GM21717 (cell line): Measurements from ENCODE around the gene NPAS3.

Experiments used
- ATAC-seq: cut with Tn5 transposase; IDR thresholded peaks from one replicate; pipeline ENCODE4 v1.9.1; 2021; ENCODE audit warnings: mild to moderate bottlenecking, moderate library complexity; ENCODE audit not compliant: unreplicated experiment

NPAS3 gene

DNA sequence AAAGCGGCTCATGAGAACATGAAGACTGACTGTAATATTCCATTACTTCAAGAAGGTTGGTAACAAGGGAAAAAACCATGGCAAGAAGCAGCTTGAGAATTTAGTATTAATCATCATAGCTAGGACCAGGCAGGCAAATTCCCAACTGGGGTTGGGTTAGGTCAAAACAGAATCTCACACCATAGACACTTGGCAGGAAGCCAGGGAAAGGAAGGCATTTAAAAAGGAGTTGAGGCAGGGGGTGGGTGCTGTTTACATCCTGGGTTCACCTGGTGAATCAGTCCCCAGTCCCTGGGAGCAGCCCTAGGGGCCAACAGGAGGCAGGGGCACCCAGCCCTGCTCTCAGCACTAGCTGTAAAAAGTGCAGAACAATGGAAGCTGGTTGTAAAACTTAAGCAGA is 903.6 kb downstream of the NPAS3 start:
- ATAC-seq = no peak

DNA sequence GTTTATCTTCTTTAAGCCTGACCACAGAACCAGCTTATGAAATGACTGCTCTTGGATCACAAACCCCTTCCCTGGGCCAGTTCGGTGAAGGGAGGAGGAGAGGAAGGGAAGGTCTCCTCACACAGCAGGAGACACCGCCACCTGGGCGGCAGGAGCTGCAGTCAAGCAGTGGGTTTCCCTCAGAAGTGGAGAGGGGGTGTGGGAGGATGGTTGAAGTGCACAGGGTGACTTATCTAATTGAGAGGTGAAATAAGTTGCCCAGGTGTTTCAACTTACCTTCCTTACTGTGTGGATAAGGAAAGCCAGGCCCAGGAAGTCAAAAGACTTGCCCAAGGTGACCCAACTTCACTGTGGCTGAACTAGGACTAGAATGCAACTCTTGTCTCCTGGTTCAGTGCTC is 905.4 kb downstream of the NPAS3 start:
- no peak for ATAC-seq

DNA sequence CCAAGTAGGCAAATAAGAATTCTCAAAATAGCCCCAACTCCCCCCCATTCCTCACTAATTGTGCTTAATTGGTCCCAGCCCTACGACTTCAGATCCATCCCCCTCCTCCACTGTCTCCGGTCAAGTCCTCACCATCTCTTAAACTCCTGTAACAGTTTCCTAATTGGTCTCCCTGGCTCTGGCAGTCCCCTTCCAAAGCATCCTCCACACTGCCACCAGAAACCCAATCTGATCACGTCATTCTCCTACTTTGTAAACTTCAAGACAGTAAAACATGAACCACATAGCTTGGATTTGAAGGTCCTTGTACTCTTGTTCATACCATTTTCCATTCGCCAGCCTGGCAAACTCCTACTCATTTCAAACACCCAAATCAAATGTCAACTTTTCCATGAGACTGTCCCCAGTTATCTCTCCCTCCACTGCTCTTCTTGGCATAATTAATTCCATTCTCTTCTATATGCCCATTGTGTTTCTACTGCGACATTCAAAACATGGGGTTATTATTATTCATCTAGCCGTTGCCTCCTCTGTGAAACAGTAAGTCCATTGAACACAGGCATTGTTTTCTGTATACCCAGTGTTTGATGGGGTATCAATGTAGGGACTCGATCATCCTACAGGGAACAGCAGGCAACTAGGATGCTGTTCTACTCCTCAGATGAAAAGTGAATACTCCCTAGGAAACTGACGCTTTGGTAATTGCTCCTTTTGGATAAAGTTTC is 907.6 kb downstream of the NPAS3 start:
- ATAC-seq = no peak

DNA sequence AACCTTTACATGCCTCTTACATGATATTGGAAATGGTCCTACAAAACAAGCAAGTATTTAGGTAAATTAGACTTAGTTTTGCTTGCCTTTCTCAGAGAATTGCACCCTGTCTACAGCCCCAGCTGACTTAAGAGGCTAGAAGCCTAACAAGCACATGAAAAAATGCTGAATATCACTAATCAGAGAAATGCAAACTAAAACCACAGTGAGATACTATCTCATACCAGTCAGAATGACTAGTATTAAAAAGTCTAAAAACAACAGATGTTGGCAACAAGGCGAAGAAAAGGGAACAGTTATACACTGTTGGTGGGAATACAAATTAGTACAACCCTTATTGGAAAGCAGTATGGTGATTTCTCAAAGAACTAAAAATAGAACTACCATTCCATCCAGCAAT is 908.4 kb downstream of the NPAS3 start:
- ATAC-seq = no peak

DNA sequence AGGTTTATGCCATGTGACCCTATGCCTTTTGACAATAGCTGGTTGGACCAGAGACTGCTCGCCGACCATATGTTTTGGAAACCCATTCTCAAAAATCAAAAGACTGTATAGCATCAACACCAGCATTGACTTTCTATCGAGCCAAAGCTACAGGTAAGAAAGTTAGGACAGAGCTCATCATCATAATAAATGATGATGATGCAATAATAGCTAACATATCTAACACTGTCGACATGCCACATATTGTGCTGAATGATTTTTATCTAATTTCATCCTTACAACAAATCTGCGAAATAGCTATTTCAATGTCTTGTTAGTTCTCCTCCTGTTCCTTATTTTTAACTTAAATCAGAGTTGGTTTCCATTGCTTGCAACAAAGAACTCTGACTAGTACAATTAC is 909.3 kb downstream of the NPAS3 start:
- ATAC-seq = no peak

DNA sequence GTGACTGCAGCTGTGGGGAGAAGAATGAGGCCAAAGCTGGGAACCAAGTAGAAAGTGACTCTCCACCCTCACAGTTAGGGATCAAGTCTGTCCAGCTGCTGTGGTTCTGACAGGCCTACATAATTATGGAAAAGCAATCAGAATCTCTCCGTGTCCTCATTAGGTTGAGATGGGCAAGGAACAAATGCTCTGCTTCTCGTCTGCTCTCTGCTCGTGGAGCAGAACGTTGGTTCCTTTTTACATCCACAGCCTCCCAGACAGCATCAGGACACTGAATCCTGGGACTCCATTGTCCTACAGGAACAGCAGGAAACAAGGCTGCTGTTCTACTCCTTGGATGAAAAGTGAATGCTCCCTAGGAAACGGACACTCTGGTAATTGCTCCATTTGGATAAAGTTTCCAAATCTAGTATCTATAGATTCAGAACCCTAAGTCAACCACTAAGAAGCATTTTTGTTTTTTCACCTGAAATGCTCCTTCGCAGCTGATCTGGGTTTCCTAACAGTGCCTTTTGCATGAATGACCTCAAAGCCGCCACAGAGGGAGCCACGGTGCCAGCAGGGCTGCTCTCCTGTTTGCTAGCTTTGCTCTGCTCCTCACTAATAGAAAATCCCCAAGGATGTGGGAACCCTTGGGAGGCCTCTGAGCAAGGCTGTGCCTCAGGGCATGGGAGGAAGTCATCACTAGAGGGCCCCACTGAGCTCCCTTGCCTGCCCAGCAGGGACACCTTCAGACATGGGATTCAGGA is 910.2 kb downstream of the NPAS3 start:
- no peak for ATAC-seq

DNA sequence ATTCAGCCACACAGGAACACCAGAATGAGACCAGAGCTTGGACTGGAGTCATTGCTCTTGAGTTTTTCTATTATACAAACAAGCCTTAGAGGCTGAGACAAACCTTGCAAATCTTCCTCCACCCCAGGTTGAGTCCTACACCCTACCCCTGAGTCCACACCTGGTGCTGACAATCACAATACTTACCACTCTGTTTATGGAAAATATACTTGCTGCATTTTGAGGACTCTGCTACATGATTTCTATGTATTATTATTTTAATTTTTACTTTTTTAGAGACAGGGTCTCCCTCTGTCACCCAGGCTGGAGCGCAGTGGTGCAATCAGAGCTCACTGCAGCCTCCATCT is 910.7 kb downstream of the NPAS3 start:
- no peak for ATAC-seq

DNA sequence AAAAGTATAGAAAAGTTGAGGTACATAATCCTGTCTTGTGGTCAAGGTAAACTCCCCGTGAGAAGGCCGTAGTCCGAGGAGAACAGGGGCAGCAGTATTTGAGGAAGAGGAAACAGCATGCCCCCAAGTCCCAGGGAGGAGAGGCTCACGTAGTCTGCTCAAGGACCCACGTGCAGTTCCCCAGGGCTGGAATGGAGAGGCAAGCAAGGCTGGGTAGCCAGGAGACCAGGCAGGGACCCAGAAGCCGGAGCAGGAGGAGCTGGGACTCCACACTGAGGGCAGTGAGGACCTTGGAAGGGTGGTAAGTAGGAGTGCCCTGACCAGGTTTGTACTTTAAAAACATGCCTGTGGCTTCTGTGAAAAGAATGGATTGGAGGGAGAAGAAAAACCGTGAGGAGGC is 912.1 kb downstream of the NPAS3 start:
- ATAC-seq = no peak

DNA sequence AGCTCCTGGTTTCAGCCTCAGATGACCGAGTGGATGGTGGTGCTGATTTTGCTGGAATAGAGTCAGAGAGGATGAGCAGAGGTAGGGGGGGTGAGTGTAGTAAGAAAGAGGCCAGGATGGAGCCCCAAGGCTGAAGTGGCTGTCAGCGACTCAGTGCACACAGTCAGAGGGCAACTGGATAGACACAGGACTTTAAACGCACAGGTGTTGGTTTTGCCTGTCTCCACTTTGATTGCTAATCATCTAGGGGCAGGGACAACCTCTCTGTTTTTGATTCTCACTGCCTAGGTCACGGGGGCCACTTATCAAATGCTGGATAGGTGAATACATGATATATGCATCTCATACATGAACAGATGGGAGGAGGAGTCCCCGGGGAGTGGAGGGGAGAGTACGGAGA is 912.7 kb downstream of the NPAS3 start:
- ATAC-seq = no peak

DNA sequence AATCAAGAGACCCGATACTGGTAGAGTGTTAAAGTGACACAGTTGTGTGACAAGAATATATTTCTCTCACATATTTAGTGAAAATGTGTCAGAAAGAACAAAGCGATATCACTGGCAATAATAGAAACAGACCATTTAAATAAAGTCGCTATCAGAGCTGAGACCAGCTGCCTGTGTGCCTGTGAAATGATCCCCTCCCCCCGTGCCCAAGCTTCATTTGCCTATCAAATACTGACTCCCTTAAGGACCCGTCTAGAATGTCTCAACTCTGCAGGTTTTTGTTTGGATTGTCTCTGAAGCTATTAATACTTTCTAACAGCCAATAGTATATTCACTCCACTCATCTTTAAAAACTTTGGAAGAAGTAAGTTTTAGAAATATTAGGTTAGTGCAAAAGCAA is 913.3 kb downstream of the NPAS3 start:
- ATAC-seq = no peak
